H9 (cell line): ENCODE measurements around the gene SNAI3. TPM values are rescaled to one million over a fixed set of nuclear protein-coding genes. Genes with fewer than 3 reads are reported as not detected.

Source experiments
- DNase-seq: peaks from one replicate; pipeline ENCODE4 v3.0.0-alpha.2; 2017
- H2AFZ ChIP-seq: one replicate; pipeline ENCODE4 v1.6.1; 2013; ENCODE audit warnings: mild to moderate bottlenecking, low read length, control low read depth, moderate library complexity
- H2AK5ac ChIP-seq: 2 replicates; pipeline ENCODE4 v1.6.1; 2013; ENCODE audit warnings: low read length, control low read depth, mixed read lengths; ENCODE audit not compliant: insufficient read length
- H2BK120ac ChIP-seq: one replicate; pipeline ENCODE4 v1.6.1; 2013; ENCODE audit warnings: low read depth, mild to moderate bottlenecking, low read length, control low read depth, inconsistent platforms; ENCODE audit not compliant: poor library complexity, severe bottlenecking
- H2BK12ac ChIP-seq: 2 replicates; pipeline ENCODE4 v1.6.1; 2013; ENCODE audit warnings: low read length, control low read depth, mixed read lengths, low read depth; ENCODE audit not compliant: insufficient read length
- H2BK15ac ChIP-seq: 2 replicates; pipeline ENCODE4 v1.6.1; 2013; ENCODE audit warnings: low read depth, low read length, control low read depth
- H2BK20ac ChIP-seq: one replicate; pipeline ENCODE4 v1.6.1; 2013; ENCODE audit warnings: low read depth, mild to moderate bottlenecking, low read length, control low read depth, inconsistent platforms; ENCODE audit not compliant: poor library complexity, severe bottlenecking
- H2BK5ac ChIP-seq: 2 replicates; pipeline ENCODE4 v1.6.1; 2013; ENCODE audit warnings: low read length, control low read depth, mixed read lengths; ENCODE audit not compliant: insufficient read length
- H3K14ac ChIP-seq: 2 replicates; pipeline ENCODE4 v1.6.1; 2013; ENCODE audit warnings: low read length, control low read depth; ENCODE audit not compliant: insufficient read depth
- H3K18ac ChIP-seq: 2 replicates; pipeline ENCODE4 v1.6.1; 2013; ENCODE audit warnings: low read depth, mild to moderate bottlenecking, mixed read lengths, low read length, control low read depth; ENCODE audit not compliant: insufficient read length
- H3K23ac ChIP-seq: 2 replicates; pipeline ENCODE4 v1.6.1; 2013; ENCODE audit warnings: low read length, control low read depth, mixed read lengths, low read depth; ENCODE audit not compliant: insufficient read length
- H3K23me2 ChIP-seq: 2 replicates; pipeline ENCODE4 v1.6.1; 2013; ENCODE audit warnings: low read depth, mild to moderate bottlenecking, mixed read lengths, low read length, control low read depth; ENCODE audit not compliant: insufficient read length, poor library complexity, severe bottlenecking
- H3K27ac ChIP-seq: 2 replicates; pipeline ENCODE4 v1.5.1; 2013; ENCODE audit warnings: low read length, control low read depth, mixed read lengths, low read depth; ENCODE audit not compliant: insufficient read length
- H3K27me3 ChIP-seq: 2 replicates; pipeline ENCODE4 v1.6.1; 2013; ENCODE audit warnings: low read length, control low read depth, inconsistent platforms; ENCODE audit not compliant: insufficient read depth
- H3K4ac ChIP-seq: 2 replicates; pipeline ENCODE4 v1.6.1; 2013; ENCODE audit warnings: low read depth, mild to moderate bottlenecking, control low read depth, inconsistent platforms, low read length, moderate library complexity
- H3K4me1 ChIP-seq: 2 replicates; pipeline ENCODE4 v1.6.1; 2013; ENCODE audit warnings: low read length, control low read depth, inconsistent platforms; ENCODE audit not compliant: insufficient read depth
- H3K4me2 ChIP-seq: 2 replicates; pipeline ENCODE4 v1.6.1; 2013; ENCODE audit warnings: low read length, control low read depth, mixed read lengths; ENCODE audit not compliant: insufficient read length, insufficient read depth
- H3K56ac ChIP-seq: 2 replicates; pipeline ENCODE4 v1.6.1; 2013; ENCODE audit warnings: low read depth, mild to moderate bottlenecking, mixed read lengths, low read length, control low read depth; ENCODE audit not compliant: insufficient read length
- H3K79me1 ChIP-seq: 2 replicates; pipeline ENCODE4 v1.6.1; 2013; ENCODE audit warnings: low read depth, mild to moderate bottlenecking, moderate library complexity, low read length, control low read depth, inconsistent platforms; ENCODE audit not compliant: insufficient read depth, poor library complexity, severe bottlenecking
- H3K79me2 ChIP-seq: 2 replicates; pipeline ENCODE4 v1.6.1; 2013; ENCODE audit warnings: low read length, control low read depth, inconsistent platforms; ENCODE audit not compliant: insufficient read depth
- H3K9ac ChIP-seq: 2 replicates; pipeline ENCODE4 v1.6.1; 2013; ENCODE audit warnings: low read length, control low read depth, mixed read lengths; ENCODE audit not compliant: insufficient read length; ENCODE audit errors: extremely low read depth
- H3K9me3 ChIP-seq: one replicate; pipeline ENCODE4 v1.6.1; 2013; ENCODE audit warnings: low read depth, low read length, inconsistent platforms; ENCODE audit not compliant: control insufficient read depth
- H3T11ph ChIP-seq: one replicate; pipeline ENCODE4 v1.6.1; 2013; ENCODE audit warnings: mild to moderate bottlenecking, low read length, control low read depth, inconsistent platforms
- H4K20me1 ChIP-seq: one replicate; pipeline ENCODE4 v1.6.1; 2013; ENCODE audit not compliant: control insufficient read depth, insufficient read length, insufficient read depth
- H4K5ac ChIP-seq: 2 replicates; pipeline ENCODE4 v1.6.1; 2013; ENCODE audit warnings: low read depth, mild to moderate bottlenecking, mixed read lengths, low read length, control low read depth; ENCODE audit not compliant: insufficient read length
- H4K8ac ChIP-seq: replicated peaks from 2 replicates; pipeline ENCODE4 v1.6.1; 2013; ENCODE audit warnings: low read length, control low read depth, mixed read lengths, low read depth; ENCODE audit not compliant: insufficient read length
- H4K91ac ChIP-seq: 2 replicates; pipeline ENCODE4 v1.6.1; 2013; ENCODE audit warnings: low read depth, mild to moderate bottlenecking, moderate library complexity, mixed read lengths, low read length, control low read depth; ENCODE audit not compliant: insufficient read length
- H3K27ac Mint-ChIP-seq, 3 experiments: 2 replicates in 2 of 3; 3 replicates in 1 of 3; pipeline ENCODE4 v1.8.0; 2020 to 2021; ENCODE audit warnings: mixed read lengths in 3 of 3, mild to moderate bottlenecking in 1 of 3, moderate library complexity in 1 of 3
- H3K27me3 Mint-ChIP-seq: 2 replicates; pipeline ENCODE4 v1.8.0; 2021; ENCODE audit warnings: low read depth, mild to moderate bottlenecking, moderate library complexity, mixed read lengths
- H3K36me3 Mint-ChIP-seq, 3 experiments: 2 replicates in 2 of 3; 3 replicates in 1 of 3; pipeline ENCODE4 v1.8.0; 2020 to 2021; ENCODE audit warnings: low read depth in 3 of 3, mixed read lengths in 3 of 3; ENCODE audit not compliant: insufficient read depth in 1 of 3
- H3K4me1 Mint-ChIP-seq, 2 experiments: 2 replicates each; pipeline ENCODE4 v1.8.0; 2020; ENCODE audit warnings: mixed read lengths in 2 of 2
- H3K4me3 Mint-ChIP-seq, 2 experiments: 2 replicates in 1 of 2; 3 replicates in 1 of 2; pipeline ENCODE4 v1.8.0; 2020 to 2021; ENCODE audit warnings: mild to moderate bottlenecking in 2 of 2, mixed read lengths in 2 of 2, moderate library complexity in 1 of 2
- H3K9me3 Mint-ChIP-seq, 2 experiments: 2 replicates in 1 of 2; 3 replicates in 1 of 2; pipeline ENCODE4 v1.8.0; 2020; ENCODE audit warnings: mild to moderate bottlenecking in 2 of 2, mixed read lengths in 2 of 2, moderate library complexity in 1 of 2
- WGBS: extraction: QIAGEN DNeasy Blood & Tissue Kit; methylation state at CpG from one replicate; pipeline ENCODE4 v1.1.7; 2013; ENCODE audit warnings: missing lambda C conversion rate, low lambda C conversion rate, mixed read lengths; ENCODE audit not compliant: insufficient read length; ENCODE audit errors: extremely low coverage; 5-methylcytosine and 5-hydroxymethylcytosine counted together
- total RNA-seq: library from RNA; stranded (reverse); gene quantifications from 2 replicates; pipeline ENCODE4 v1.2.1, GENCODE V29; 2021
- TF ChIP-seq, protein P1 (sequence below): fragments of 200-600 bp; sonication (generic); conservative IDR thresholded peaks from 3 replicates; pipeline ENCODE4 v1.8.0; 2021; ENCODE audit warnings: antibody characterized with exemption, mild to moderate bottlenecking

Gene SNAI3
- total RNA-seq, 1 experiment from 2014 or later: 3.2 TPM

DNA sequence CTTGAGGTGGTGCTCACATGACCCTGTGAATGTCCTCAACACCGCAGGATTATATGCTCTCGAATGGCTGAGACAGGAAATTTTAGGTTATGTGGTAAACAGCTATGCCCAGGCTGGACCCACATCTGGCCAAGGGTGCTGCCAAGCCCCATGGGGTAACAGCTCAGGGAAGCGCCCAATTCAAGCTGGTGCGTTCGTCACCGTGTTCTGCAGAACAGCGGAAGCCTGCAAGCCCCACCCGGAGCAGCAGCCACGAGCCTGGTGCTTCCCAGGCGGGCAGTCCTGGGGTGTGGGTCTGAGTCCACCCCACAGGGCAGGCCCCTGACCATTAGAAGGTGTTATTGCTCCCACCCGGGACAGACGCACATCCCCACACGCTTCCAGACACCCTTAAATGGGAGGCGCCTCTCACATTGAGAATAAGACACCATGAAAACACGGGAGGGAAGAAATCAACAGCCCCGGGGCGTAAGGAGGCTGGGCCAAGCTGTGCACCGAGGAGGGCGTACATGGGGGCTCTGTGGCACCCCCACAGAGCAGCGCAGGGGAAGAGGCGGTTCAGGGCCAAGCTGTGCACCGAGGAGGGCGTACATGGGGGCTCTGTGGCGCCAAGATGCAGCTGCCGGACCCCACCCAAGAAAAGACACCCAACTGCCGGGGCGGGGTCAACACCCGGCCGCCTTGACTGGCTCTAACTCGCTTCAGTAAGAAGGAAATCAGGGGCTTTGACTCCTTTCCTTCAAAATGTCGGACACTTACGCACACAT is 32.5 kb downstream of the SNAI3 start:
- H3K14ac ChIP-seq: no peak overlapping the region
- TF ChIP-seq, protein P1, sequence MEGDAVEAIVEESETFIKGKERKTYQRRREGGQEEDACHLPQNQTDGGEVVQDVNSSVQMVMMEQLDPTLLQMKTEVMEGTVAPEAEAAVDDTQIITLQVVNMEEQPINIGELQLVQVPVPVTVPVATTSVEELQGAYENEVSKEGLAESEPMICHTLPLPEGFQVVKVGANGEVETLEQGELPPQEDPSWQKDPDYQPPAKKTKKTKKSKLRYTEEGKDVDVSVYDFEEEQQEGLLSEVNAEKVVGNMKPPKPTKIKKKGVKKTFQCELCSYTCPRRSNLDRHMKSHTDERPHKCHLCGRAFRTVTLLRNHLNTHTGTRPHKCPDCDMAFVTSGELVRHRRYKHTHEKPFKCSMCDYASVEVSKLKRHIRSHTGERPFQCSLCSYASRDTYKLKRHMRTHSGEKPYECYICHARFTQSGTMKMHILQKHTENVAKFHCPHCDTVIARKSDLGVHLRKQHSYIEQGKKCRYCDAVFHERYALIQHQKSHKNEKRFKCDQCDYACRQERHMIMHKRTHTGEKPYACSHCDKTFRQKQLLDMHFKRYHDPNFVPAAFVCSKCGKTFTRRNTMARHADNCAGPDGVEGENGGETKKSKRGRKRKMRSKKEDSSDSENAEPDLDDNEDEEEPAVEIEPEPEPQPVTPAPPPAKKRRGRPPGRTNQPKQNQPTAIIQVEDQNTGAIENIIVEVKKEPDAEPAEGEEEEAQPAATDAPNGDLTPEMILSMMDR: no peak
- no peak overlapping the region for H2BK120ac ChIP-seq
- no peak overlapping the region for H3K4me2 ChIP-seq
- H3K4ac ChIP-seq: no peak overlapping the region
- no peak overlapping the region for H3K9ac ChIP-seq
- H3K9me3 ChIP-seq: no peaks in the 10 kb centered on the region
- no peak for DNase-seq
- H3K36me3 Mint-ChIP-seq: peaks cover 11 to 31% (median 30%) of the 10 kb centered on the region in 3 experiments; a peak in 6 of 7 replicates
- no peak overlapping the region for H3K4me3 Mint-ChIP-seq
- no peak overlapping the region for H3K23ac ChIP-seq
- no peak overlapping the region for H4K5ac ChIP-seq
- no peak overlapping the region for H3K56ac ChIP-seq
- H2BK5ac ChIP-seq: no peak overlapping the region
- H2BK15ac ChIP-seq: no peak overlapping the region
- no peak overlapping the region for H4K91ac ChIP-seq
- H3K79me2 ChIP-seq: peaks cover under 1% of the 10 kb centered on the region; the same call in 1 of the 2 replicates
- H3K27ac ChIP-seq: no peak overlapping the region
- H3K4me1 ChIP-seq: no peaks in the 10 kb centered on the region; the same call in 1 of the 2 replicates
- H2BK20ac ChIP-seq: no peak overlapping the region
- no peak overlapping the region for H2AK5ac ChIP-seq
- no peak overlapping the region for H2AFZ ChIP-seq
- H3K4me1 Mint-ChIP-seq: peaks cover 8 to 12% of the 10 kb centered on the region in 2 experiments
- no peaks in the 10 kb centered on the region for H3K27me3 ChIP-seq
- peak overlapping the region in 1 of 3 experiments; percentile 77; a peak in 2 of 7 replicates for H3K27ac Mint-ChIP-seq
- no peaks in the 10 kb centered on the region; a peak in 1 of 5 replicates for H3K9me3 Mint-ChIP-seq
- no CpG with 5 or more reads among the region's 32 CpGs for WGBS
- peaks cover 17% of the 10 kb centered on the region for H3K23me2 ChIP-seq
- no peak overlapping the region for H2BK12ac ChIP-seq
- H3K18ac ChIP-seq: no peak overlapping the region
- no peaks in the 10 kb centered on the region for H4K20me1 ChIP-seq
- H4K8ac ChIP-seq: no peak overlapping the region
- H3K79me1 ChIP-seq: peaks cover 3% of the 10 kb centered on the region
- no peaks in the 10 kb centered on the region for H3K27me3 Mint-ChIP-seq
- H3T11ph ChIP-seq: no peak overlapping the region
